Measurements from ENCODE around the gene CPSF6. TPM values are rescaled to one million over a fixed set of nuclear protein-coding genes. Genes with fewer than 3 reads are reported as not detected.

CPSF6 gene
- total and polyA plus RNA-seq, 12 donors: 13.2 to 52.0 (median 41.4) TPM

DNA sequence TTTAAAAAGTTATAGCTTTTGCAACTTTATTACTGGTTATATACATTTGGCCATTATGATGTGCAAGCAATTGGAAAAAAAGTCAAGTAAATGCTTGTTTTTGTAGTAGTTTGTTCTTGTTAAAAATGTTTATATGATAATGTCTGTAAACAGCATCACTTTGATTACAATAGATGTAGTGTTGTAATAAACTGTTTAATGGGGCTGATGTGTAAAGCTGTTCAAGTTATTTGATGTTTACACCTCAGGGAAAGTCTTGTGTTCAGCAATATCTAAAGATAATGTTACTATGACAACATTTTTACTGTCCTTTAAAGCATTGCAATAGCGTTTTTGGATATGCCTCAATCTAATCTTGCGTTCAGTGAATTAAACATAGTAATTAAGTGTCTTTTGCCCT lies 30.4 kb downstream of the CPSF6 start:
- no peak for DNase-seq
- no peaks in the 10 kb centered on the region for H3K27me3 ChIP-seq
- intact Hi-C loops (cut with DNase I): no loop called here
- H3K27ac ChIP-seq: no peak overlapping the region
- peaks cover 3 to 10% of the 10 kb centered on the region in 2 donors for H3K4me1 ChIP-seq (replicated peaks in 1 of 2)
- no peak overlapping the region for H3K4me3 ChIP-seq
- peaks cover 0 to 10% of the 10 kb centered on the region in 2 donors for H3K36me3 ChIP-seq (replicated peaks in 1 of 2)
- no peaks in the 10 kb centered on the region for H3K9me3 ChIP-seq (replicated peaks in 1 of 3)
- TF ChIP-seq, protein P1, sequence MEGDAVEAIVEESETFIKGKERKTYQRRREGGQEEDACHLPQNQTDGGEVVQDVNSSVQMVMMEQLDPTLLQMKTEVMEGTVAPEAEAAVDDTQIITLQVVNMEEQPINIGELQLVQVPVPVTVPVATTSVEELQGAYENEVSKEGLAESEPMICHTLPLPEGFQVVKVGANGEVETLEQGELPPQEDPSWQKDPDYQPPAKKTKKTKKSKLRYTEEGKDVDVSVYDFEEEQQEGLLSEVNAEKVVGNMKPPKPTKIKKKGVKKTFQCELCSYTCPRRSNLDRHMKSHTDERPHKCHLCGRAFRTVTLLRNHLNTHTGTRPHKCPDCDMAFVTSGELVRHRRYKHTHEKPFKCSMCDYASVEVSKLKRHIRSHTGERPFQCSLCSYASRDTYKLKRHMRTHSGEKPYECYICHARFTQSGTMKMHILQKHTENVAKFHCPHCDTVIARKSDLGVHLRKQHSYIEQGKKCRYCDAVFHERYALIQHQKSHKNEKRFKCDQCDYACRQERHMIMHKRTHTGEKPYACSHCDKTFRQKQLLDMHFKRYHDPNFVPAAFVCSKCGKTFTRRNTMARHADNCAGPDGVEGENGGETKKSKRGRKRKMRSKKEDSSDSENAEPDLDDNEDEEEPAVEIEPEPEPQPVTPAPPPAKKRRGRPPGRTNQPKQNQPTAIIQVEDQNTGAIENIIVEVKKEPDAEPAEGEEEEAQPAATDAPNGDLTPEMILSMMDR (IDR thresholded peaks at IDR 0.05): no peak
- TF ChIP-seq POLR2A (IDR thresholded peaks at IDR 0.05): no peak
- 87 to 92% (median 88%) methylated on average over 2 of the region's 2 CpGs for WGBS, 4 donors

DNA sequence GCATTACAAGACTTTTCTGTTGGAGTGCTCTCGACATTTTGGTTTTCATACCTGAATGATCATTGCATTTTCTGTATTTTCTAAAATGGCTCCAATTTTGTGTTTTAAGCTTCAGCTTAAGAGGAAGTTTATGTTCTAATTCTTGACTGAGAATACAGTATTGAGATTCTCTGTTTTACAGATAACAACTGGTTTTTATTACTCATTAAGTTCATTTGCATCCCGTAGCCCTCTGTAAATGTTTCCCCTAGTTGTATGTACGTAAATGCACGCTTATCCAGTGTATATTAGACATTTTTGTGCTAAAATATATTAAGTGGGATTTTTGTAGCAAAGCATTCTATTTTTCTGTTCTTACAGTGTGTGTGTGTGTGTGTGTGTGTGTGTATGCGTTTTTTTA lies 33.1 kb downstream of the CPSF6 start:
- 93 to 96% (median 94%) methylated on average over 5 of the region's 5 CpGs for WGBS, 4 donors
- intact Hi-C loops (cut with DNase I): no loop called here
- TF ChIP-seq POLR2A (IDR thresholded peaks at IDR 0.05): no peak
- TF ChIP-seq, protein P1 (IDR thresholded peaks at IDR 0.05): no peak
- H3K4me1 ChIP-seq (replicated peaks in 1 of 2): peaks cover 11 to 13% of the 10 kb centered on the region in 2 donors
- H3K4me3 ChIP-seq: no peak overlapping the region
- H3K27ac ChIP-seq: no peak overlapping the region
- peaks cover 0 to 10% of the 10 kb centered on the region in 2 donors for H3K36me3 ChIP-seq (replicated peaks in 1 of 2)
- no peaks in the 10 kb centered on the region for H3K27me3 ChIP-seq
- H3K9me3 ChIP-seq (replicated peaks in 1 of 3): no peaks in the 10 kb centered on the region
- no peak for DNase-seq

DNA sequence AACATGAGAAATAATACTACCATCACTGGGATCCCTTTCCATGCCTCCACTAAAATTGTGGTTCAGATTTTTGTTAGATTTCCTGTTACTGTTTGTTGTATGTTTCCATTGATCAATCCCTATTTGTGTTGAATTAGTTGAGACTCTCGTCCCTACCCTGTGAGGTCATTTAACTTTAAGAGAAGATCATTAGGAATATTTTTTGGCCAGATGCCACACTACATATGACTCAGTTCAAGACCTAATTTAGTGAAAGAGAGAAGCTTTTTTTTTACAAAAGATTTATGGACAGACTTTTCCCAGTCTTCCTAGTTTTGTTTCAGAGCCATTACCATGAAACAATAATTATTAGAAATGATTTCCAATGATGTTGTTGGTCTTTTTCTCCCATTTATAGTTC lies 35.5 kb downstream of the CPSF6 start:
- Histone ChIP-seq H3K27me3 (no peaks in the 10 kb centered on the region), H3K27ac (no peak overlapping the region), H3K4me3 (no peak overlapping the region), H3K36me3 (replicated peaks in 1 of 2) (peaks cover 0 to 1% of the 10 kb centered on the region in 2 donors), H3K9me3 (replicated peaks in 1 of 3) (no peaks in the 10 kb centered on the region), H3K4me1 (replicated peaks in 1 of 2) (peaks cover 11 to 13% of the 10 kb centered on the region in 2 donors)
- intact Hi-C loops (cut with DNase I): no loop called here
- no peak for DNase-seq
- no peak for TF ChIP-seq POLR2A (IDR thresholded peaks at IDR 0.05)
- WGBS, 4 donors: 27 to 31% (median 28%) methylated on average over 1 of the region's 1 CpG

DNA sequence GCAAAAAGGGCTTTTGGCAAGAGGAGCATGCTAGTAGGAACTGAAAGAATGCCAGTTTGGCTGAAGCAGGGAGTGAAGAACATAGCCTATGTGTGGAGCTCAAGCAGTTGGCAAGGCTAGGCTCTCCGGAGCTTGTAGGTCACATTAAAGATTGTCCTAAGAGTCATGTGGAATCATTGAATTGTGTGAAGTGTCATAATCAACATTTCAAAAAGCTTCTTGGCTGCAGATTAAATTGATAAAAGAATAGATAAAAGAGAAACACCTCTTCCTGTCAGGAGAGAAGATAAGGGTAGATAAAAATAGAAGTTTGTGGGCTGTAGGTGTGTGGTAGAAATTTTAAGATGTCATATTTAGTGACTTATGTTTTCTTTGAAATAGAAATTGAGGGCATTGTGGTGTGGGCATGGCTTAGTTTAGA lies 36.1 kb downstream of the CPSF6 start:
- 7 to 31% (median 27%) methylated on average over 1 of the region's 1 CpG for WGBS, 4 donors
- intact Hi-C loops (cut with DNase I): no loop called here
- TF ChIP-seq, protein P1 (IDR thresholded peaks at IDR 0.05): no peak
- no peak for TF ChIP-seq POLR2A (IDR thresholded peaks at IDR 0.05)

More for the DNA sequence above, 36.1 kb downstream of the CPSF6 start:
- H3K4me1 ChIP-seq (replicated peaks in 1 of 2): peaks cover 11 to 13% of the 10 kb centered on the region in 2 donors
- DNase-seq: peak in 3 of 7 donors; percentile 15 to 32 (median 23)
- no peak overlapping the region for H3K27ac ChIP-seq
- no peaks in the 10 kb centered on the region for H3K27me3 ChIP-seq
- H3K4me3 ChIP-seq: no peak overlapping the region
- H3K9me3 ChIP-seq (replicated peaks in 1 of 3): no peaks in the 10 kb centered on the region
- H3K36me3 ChIP-seq (replicated peaks in 1 of 2): no peaks in the 10 kb centered on the region
